Sigmoid colon (tissue), 7 donors: Measurements from ENCODE around the gene MMP8. TPM values are rescaled to one million over a fixed set of nuclear protein-coding genes. Genes with fewer than 3 reads are reported as not detected.
"Not testable (repeated sequence)": the region's sequence is repeated elsewhere in the genome, so short reads cannot be mapped to it uniquely, and the experiment has no call there.

Experiments used
- DNase-seq: peaks from one replicate; pipeline ENCODE4 v3.0.0-alpha.2; 2019
- H3K27ac ChIP-seq, 4 donors: fragments of 200-600 bp; sonication (generic); one replicate each; pipeline ENCODE4 v1.5.1; 2016 to 2019; ENCODE audit warnings: mild to moderate bottlenecking in 1 of 4
- H3K27me3 ChIP-seq, 3 donors: fragments of 200-600 bp; sonication (generic); one replicate each; pipeline ENCODE4 v1.5.1; 2019; ENCODE audit warnings: mild to moderate bottlenecking in 1 of 3
- H3K36me3 ChIP-seq, 4 donors: fragments of 200-600 bp; sonication (generic); one replicate each; pipeline ENCODE4 v1.5.1; 2016 to 2019
- H3K4me1 ChIP-seq, 4 donors: fragments of 200-600 bp; sonication (generic); one replicate each; pipeline ENCODE4 v1.5.1; 2017 to 2019
- H3K4me3 ChIP-seq, 4 donors: fragments of 200-600 bp; sonication (generic); one replicate each; pipeline ENCODE4 v1.5.1; 2017 to 2019; ENCODE audit warnings: mild to moderate bottlenecking in 2 of 4, moderate library complexity in 1 of 4
- H3K9me3 ChIP-seq, 4 donors: fragments of 200-600 bp in 3 of 4; sonication (generic) in 3 of 4; one replicate each; pipeline versions ENCODE4 v1.5.1 to v1.6.1; 2013 to 2019
- EP300 ChIP-seq, 4 donors: sonication (generic); formaldehyde crosslinking; IDR thresholded peaks; one replicate each; pipeline ENCODE4 v1.6.1; 2017; ENCODE audit warnings: antibody characterized with exemption in 4 of 4
- POLR2A ChIP-seq, 2 donors: fragments of 450-650 bp; IDR thresholded peaks; one replicate each; pipeline ENCODE4 v1.6.1; 2016; ENCODE audit warnings: antibody characterized with exemption in 2 of 2, mild to moderate bottlenecking in 2 of 2, moderate library complexity in 2 of 2
- POLR2AphosphoS5 ChIP-seq, 4 donors: sonication (generic); formaldehyde crosslinking; IDR thresholded peaks; one replicate each; pipeline ENCODE4 v1.6.1; 2017; ENCODE audit warnings: antibody characterized with exemption in 4 of 4
- WGBS, 2 donors: extraction: QIAGEN DNeasy Blood & Tissue Kit; methylation state at CpG; one replicate each; pipeline ENCODE4 v1.1.7; 2013; 5-methylcytosine and 5-hydroxymethylcytosine counted together
- intact Hi-C: fragments of 100-400 bp; cut with DNase I; formaldehyde crosslinking; loops from one replicate; pipeline ENCODE4 v1.15.1; 2023
- polyA plus RNA-seq, 3 donors: library from polyadenylated mRNA; stranded (reverse); fragments of 200-250 nt; gene quantifications; one replicate each; pipeline ENCODE4 v1.2.3, GENCODE V29; 2013
- total RNA-seq, 4 donors: library from RNA; depleted of rRNA; stranded (reverse); fragments of >200 nt; gene quantifications; one replicate each; pipeline ENCODE4 v1.1.0, GENCODE V29; 2016
- TF ChIP-seq, protein P1 (sequence below), 4 experiments: fragments of 450-650 bp in 3 of 4; fragments of 200-600 bp in 1 of 4; IDR thresholded peaks; one replicate each; pipeline ENCODE4 v1.5.1; 2016 to 2019; ENCODE audit warnings: antibody characterized with exemption in 4 of 4, mild to moderate bottlenecking in 3 of 4, moderate library complexity in 2 of 4
- donor health status: healthy with polysubstance abuse.
- donor health status: Bipolar disorder and iron deficiency.
- donor health status: healthy.

The MMP8 gene
- total and polyA plus RNA-seq, 7 donors: 0.06 to 0.23 TPM; not detected in 5

GRCh38 chr11:102757823-102758549 lies 33.2 kb upstream of the MMP8 start:
- Histone ChIP-seq H3K9me3 (no peaks in the 10 kb centered on the region), H3K27ac (no peak overlapping the region), H3K27me3 (no peaks in the 10 kb centered on the region), H3K36me3 (no peaks in the 10 kb centered on the region), H3K4me1 (peaks cover 0 to 21% (median 6%) of the 10 kb centered on the region in 4 donors), H3K4me3 (no peak overlapping the region)
- 39 to 41% methylated on average over 2 of the region's 2 CpGs for WGBS, 2 donors
- DNase-seq: no peak
- TF ChIP-seq EP300 (IDR thresholded peaks at IDR 0.05): no peak
- intact Hi-C loops: no loop called here

- Histone ChIP-seq H3K9me3 (no peaks in the 10 kb centered on the region), H3K36me3 (no peaks in the 10 kb centered on the region), H3K4me1 (no peaks in the 10 kb centered on the region), H3K4me3 (no peak overlapping the region), H3K27me3 (no peaks in the 10 kb centered on the region), H3K27ac (no peak overlapping the region)
- no peak for DNase-seq
- intact Hi-C loops: no loop called here
- TF ChIP-seq EP300 (IDR thresholded peaks at IDR 0.05) (no peak), POLR2AphosphoS5 (IDR thresholded peaks at IDR 0.05) (no peak)
- WGBS, 2 donors: 98 to 100% methylated on average over 1 of the region's 1 CpG
These were observed 28.5 kb upstream of the MMP8 start for GRCh38 chr11:102753267-102753666.

- no peaks in the 10 kb centered on the region for H3K27me3 ChIP-seq
- TF ChIP-seq, protein P1, sequence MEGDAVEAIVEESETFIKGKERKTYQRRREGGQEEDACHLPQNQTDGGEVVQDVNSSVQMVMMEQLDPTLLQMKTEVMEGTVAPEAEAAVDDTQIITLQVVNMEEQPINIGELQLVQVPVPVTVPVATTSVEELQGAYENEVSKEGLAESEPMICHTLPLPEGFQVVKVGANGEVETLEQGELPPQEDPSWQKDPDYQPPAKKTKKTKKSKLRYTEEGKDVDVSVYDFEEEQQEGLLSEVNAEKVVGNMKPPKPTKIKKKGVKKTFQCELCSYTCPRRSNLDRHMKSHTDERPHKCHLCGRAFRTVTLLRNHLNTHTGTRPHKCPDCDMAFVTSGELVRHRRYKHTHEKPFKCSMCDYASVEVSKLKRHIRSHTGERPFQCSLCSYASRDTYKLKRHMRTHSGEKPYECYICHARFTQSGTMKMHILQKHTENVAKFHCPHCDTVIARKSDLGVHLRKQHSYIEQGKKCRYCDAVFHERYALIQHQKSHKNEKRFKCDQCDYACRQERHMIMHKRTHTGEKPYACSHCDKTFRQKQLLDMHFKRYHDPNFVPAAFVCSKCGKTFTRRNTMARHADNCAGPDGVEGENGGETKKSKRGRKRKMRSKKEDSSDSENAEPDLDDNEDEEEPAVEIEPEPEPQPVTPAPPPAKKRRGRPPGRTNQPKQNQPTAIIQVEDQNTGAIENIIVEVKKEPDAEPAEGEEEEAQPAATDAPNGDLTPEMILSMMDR (IDR thresholded peaks at IDR 0.05): no peak
- TF ChIP-seq EP300 (IDR thresholded peaks at IDR 0.05): no peak
- no peak for TF ChIP-seq POLR2AphosphoS5 (IDR thresholded peaks at IDR 0.05)
- no peak for TF ChIP-seq POLR2A (IDR thresholded peaks at IDR 0.05)
- H3K4me3 ChIP-seq: no peak overlapping the region
- no peaks in the 10 kb centered on the region for H3K4me1 ChIP-seq
- intact Hi-C loops: no loop called here
- no peak for DNase-seq
- no peak overlapping the region for H3K27ac ChIP-seq
- no peaks in the 10 kb centered on the region for H3K36me3 ChIP-seq
- H3K9me3 ChIP-seq: no peaks in the 10 kb centered on the region
These were observed 26.9 kb upstream of the MMP8 start for GRCh38 chr11:102751673-102752072.

DNA sequence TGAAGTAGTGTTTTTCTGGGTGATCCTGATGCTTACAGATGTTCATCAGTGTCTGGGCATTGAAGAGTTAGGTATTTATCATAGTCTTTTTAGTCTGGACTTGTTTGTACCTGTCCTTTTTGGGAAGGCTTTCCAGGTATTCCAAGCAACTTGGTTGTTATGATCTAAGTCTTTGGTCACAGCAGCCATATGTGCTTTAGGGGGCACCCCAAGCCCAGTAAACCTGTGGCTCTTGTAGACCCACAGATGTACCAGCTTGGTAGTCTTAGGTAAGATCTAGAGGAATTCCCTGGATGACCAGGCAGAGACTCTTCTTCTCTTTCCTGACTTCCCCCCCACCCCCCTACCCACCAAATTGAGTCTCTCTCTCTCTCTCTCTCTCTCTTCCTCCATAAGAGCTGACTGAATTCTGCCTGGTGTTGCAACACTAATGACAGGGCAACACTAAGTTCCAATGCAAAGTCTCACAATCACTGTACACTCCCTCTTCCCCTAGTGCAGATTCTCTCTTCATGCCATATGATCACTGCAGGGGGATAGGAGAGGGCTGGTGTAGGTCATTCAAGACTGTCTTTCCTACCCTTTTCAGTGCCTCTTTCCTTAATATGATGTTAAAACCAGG lies 24.5 kb upstream of the MMP8 start:
- H3K36me3 ChIP-seq: no peaks in the 10 kb centered on the region
- intact Hi-C loops: no loop called here
- no peaks in the 10 kb centered on the region for H3K27me3 ChIP-seq
- no peaks in the 10 kb centered on the region for H3K9me3 ChIP-seq
- TF ChIP-seq POLR2A (IDR thresholded peaks at IDR 0.05): no peak
- no peaks in the 10 kb centered on the region for H3K4me1 ChIP-seq
- H3K27ac ChIP-seq: no peak overlapping the region
- no peak overlapping the region for H3K4me3 ChIP-seq
- DNase-seq: no peak

GRCh38 chr11:102746746-102747578 lies 22.2 kb upstream of the MMP8 start:
- H3K4me1 ChIP-seq, intact Hi-C loops, H3K36me3 ChIP-seq, H3K27ac ChIP-seq, H3K4me3 ChIP-seq, H3K27me3 ChIP-seq, H3K9me3 ChIP-seq, DNase-seq: not testable (repeated sequence)
- 49 to 76% methylated on average over 32 of the region's 32 CpGs for WGBS, 2 donors

- Histone ChIP-seq H3K9me3 (no peaks in the 10 kb centered on the region), H3K4me1 (no peaks in the 10 kb centered on the region), H3K27ac (no peak overlapping the region), H3K27me3 (no peaks in the 10 kb centered on the region), H3K4me3 (no peak overlapping the region), H3K36me3 (no peaks in the 10 kb centered on the region)
- TF ChIP-seq, protein P1 (IDR thresholded peaks at IDR 0.05): no peak
- TF ChIP-seq EP300 (IDR thresholded peaks at IDR 0.05): no peak
- TF ChIP-seq POLR2AphosphoS5 (IDR thresholded peaks at IDR 0.05): no peak
- TF ChIP-seq POLR2A (IDR thresholded peaks at IDR 0.05): no peak
- intact Hi-C loops: no loop called here
- DNase-seq: no peak
These were observed 9.9 kb upstream of the MMP8 start for GRCh38 chr11:102734650-102735049.
